ENCODE results near the gene ZNF841. TPM values are rescaled to one million over a fixed set of nuclear protein-coding genes. Genes with fewer than 3 reads are reported as not detected.

ZNF841 gene
- total and polyA plus RNA-seq, 2 of the 13 experiments (the other 11 are each of a cell fraction or from before 2014, with no cell fraction given) = 6.2 to 14.2 TPM

GRCh38 chr19:52139252-52140031 is 43.9 kb upstream of the ZNF841 start, which contains the start of gene ZNF616 (continued):
- TF ChIP-seq KLF16 (CRISPR knock-in tag; IDR thresholded peaks at IDR 0.05) (peak in 1 of 2 experiments; percentile 46; a peak in 1 of 4 replicates), KMT2A (CRISPR knock-in tag; IDR thresholded peaks at IDR 0.05) (no peak; the same call in none of the 2 replicates), ZNF264 (CRISPR knock-in tag; IDR thresholded peaks at IDR 0.05) (no peak), FLYWCH1 (CRISPR knock-in tag; IDR thresholded peaks at IDR 0.05) (no peak), ZNF558 (CRISPR knock-in tag; IDR thresholded peaks at IDR 0.05; ENCODE audit: borderline replicate concordance) (no peak), ZNF576 (CRISPR knock-in tag; IDR thresholded peaks at IDR 0.05) (no peak), ZNF883 (CRISPR knock-in tag; IDR thresholded peaks at IDR 0.05; ENCODE audit: not compliant biosample characterization) (peak; percentile 16), ZBTB26 (CRISPR knock-in tag; IDR thresholded peaks at IDR 0.05; ENCODE audit: borderline replicate concordance) (no peak), ZNF543 (CRISPR knock-in tag; IDR thresholded peaks at IDR 0.05) (peak; percentile 97), PHF8 (CRISPR knock-in tag; IDR thresholded peaks at IDR 0.05) (peak; percentile 71), ZSCAN5A (CRISPR knock-in tag; IDR thresholded peaks at IDR 0.05; ENCODE audit: borderline replicate concordance) (no peak), ZNF710 (CRISPR knock-in tag; IDR thresholded peaks at IDR 0.05; ENCODE audit: borderline replicate concordance) (peak; percentile 61; the same call in 1 of the 2 replicates), ZBTB8A (CRISPR knock-in tag; IDR thresholded peaks at IDR 0.05; ENCODE audit: borderline replicate concordance, low read depth) (0 out of 2 replicates have a peak, but pooled peaks have one; percentile 50), JUND (CRISPR knock-in tag; IDR thresholded peaks at IDR 0.05) (no peak), ZNF343 (CRISPR knock-in tag; IDR thresholded peaks at IDR 0.05) (peak; percentile 57; the same call in 1 of the 2 replicates), KDM4B (CRISPR knock-in tag; IDR thresholded peaks at IDR 0.05) (no peak; the same call in 1 of the 2 replicates), THAP9 (CRISPR knock-in tag; IDR thresholded peaks at IDR 0.05; ENCODE audit: borderline replicate concordance) (peak; percentile 61; the same call in 1 of the 2 replicates), ZFP36L1 (CRISPR knock-in tag; IDR thresholded peaks at IDR 0.05) (no peak), ZNF20 (CRISPR knock-in tag; IDR thresholded peaks at IDR 0.05) (no peak)

All from HepG2 (cell line).